ENCODE measurements around the gene BCCIP. TPM values are rescaled to one million over a fixed set of nuclear protein-coding genes. Genes with fewer than 3 reads are reported as not detected.

The BCCIP gene
- total RNA-seq, 1 donor from 2014 or later, result 38.4 TPM

- intact Hi-C loops (cut with DNase I), result loop anchor here (10.0 kb wide), 1 partner anchor 636 kb away; no protein-coding TSS in a partner anchor
- ATAC-seq, result no peak
- DNase-seq (ENCODE audit: missing footprints), result no peak
Measured at GRCh38 chr10:125868372-125868975, 45.1 kb downstream of the BCCIP start.

- intact Hi-C loops (cut with DNase I), result no loop called here
- no peak for ATAC-seq
- no peak for DNase-seq (ENCODE audit: missing footprints)
Measured at GRCh38 chr10:125871338-125871737, 48.0 kb downstream of the BCCIP start.

- ATAC-seq (no peak), DNase-seq (ENCODE audit: missing footprints) (no peak)
- intact Hi-C loops (cut with DNase I), result no loop called here
Measured at GRCh38 chr10:125878957-125879835, 55.9 kb downstream of the BCCIP start.

GRCh38 chr10:125880719-125881118 is 57.4 kb downstream of the BCCIP start:
- no peak for DNase-seq (ENCODE audit: missing footprints)
- no peak for ATAC-seq
- intact Hi-C loops (cut with DNase I), result no loop called here

- ATAC-seq (peak; percentile 43), DNase-seq (ENCODE audit: missing footprints) (no peak)
- intact Hi-C loops (cut with DNase I), result no loop called here
Measured at GRCh38 chr10:125881192-125881591, 57.8 kb downstream of the BCCIP start, which contains the start of gene DHX32. TSS of gene DHX32 (minus strand) at chr10:125881292. CDS start at chr10:125880824, 468 bp downstream.

- DNase-seq (ENCODE audit: missing footprints) (no peak), ATAC-seq (no peak)
- intact Hi-C loops (cut with DNase I), result no loop called here
Measured at GRCh38 chr10:125882596-125882995, 59.2 kb downstream of the BCCIP start.

- DNase-seq (ENCODE audit: missing footprints), result no peak
- ATAC-seq, result no peak
- intact Hi-C loops (cut with DNase I), result no loop called here
Measured at GRCh38 chr10:125883211-125883610, 59.9 kb downstream of the BCCIP start.

Small RNAs within 50 kb of the gene (microRNA-seq; reads per million reads assigned to microRNA genes)
- gene MIR4484, result 2.5 reads per million

Other genes with a start within 250 kb of the BCCIP start
- gene TEX36, start 140.4 kb upstream of the BCCIP start, total RNA-seq, result not detected
- gene EDRF1, start 103.8 kb upstream of the BCCIP start, total RNA-seq, result 9.6 TPM
- gene MMP21, start 47.7 kb upstream of the BCCIP start, total RNA-seq, result not detected
- 71.8 TPM for gene UROS, start 288 bp upstream of the BCCIP start, total RNA-seq
- gene DHX32, start 57.7 kb downstream of the BCCIP start, total RNA-seq, result 42.3 TPM
- gene FANK1, start 73.0 kb downstream of the BCCIP start, total RNA-seq, result 0.51 TPM

Data from Right ventricle myocardium inferior (tissue), 1 donor.